ENCODE results near the gene RNASET2.

The RNASET2 gene, protein sequence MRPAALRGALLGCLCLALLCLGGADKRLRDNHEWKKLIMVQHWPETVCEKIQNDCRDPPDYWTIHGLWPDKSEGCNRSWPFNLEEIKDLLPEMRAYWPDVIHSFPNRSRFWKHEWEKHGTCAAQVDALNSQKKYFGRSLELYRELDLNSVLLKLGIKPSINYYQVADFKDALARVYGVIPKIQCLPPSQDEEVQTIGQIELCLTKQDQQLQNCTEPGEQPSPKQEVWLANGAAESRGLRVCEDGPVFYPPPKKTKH

DNA sequence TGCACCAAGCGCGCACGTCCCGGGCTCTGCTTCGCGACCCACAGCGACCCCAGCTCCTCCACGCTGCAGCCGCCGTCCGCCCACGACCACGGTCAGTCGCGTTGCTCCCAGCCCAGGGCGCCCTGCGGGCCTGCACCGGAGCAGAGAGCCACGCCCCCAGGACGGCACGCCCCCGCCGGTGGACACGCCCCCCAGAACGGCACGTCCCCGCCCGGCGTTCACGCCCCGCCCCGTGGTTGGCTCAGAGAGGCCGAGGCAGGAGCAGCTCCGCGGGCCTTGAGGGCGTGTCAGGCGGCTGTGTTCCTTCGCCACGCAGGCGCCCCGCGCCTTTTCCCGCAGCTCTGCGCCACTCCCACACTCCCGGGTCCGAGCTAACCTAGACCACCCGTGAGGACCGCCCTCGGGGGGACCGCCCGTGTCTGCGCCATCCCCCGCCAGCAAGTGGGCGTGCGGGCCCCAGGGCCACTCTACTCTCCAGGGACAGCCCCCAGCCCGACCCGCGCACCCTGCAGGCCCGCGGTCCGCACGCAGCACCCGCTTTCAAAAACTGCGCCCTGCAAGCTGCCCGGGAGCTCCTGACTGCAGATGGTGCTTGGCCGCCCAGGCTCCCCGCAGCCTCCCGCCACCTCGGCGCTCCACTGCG, at the start of gene RNASET2:
Gene RNASET2, minus strand, starts transcription at position 107 of the 643 bp plus-strand sequence. CDS start 368 bp downstream, outside the sequence.
- DNase-seq (ENCODE audit: low read depth in 2 of 2) = peak; percentile 99 to 100

DNA sequence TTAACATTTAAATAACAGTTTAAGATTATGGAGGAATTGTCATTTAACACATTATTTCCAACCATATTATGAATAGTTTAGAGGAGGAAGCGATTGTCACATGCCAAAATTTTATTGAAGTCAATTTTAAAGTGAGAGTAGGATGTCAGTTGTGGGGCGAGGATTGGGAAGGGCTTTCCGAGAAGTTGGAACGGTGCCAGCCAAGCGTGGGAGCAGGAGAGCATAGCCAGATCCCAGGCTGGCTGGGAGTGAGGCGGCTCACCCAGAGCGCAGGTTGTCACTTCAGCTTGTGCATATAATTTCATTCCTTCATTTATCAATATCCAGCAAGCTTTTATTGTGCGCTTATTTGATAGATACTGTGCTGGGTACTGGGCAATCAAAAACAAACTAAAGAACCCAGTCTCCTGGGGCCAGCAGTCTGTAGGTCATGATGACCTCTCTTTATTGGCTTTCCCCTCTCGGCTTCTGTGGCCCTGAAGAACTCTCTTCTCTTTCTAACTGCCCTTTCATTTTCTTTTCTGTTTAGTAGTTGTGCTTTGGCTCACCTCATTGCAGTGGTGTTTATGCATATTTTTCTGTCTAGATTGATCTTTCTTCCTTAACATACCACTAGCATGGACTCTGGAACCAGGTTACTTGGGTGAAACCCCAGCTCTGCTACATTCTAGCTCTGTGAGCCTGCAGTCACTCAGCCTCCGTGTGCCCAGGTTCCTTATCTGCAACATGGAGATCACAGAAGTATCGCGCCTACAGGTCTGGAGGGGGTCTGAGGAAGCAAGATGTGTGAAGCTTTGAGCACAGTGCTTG, 49.2 kb upstream of the RNASET2 start:
- DNase-seq (ENCODE audit: low read depth in 2 of 2) = no peak

DNA sequence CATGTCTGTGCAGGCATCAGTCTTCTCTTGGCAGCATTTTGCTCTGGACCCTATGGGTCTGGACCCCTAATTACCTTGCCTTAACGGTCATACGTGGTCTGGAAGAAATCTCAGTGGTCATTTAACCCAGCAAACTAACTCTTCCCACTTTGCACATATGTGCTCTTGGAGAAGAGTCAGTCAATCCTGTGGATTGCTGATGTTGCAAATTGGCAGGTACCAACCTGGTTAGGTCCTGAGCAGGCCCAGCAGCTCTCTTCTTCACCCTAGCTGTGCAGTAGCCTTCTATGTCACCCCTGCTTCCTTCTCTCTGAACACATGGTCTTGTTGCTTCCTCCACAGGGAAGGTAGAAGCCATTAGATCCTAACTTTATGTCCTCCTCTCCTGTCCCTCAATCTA, 44.4 kb upstream of the RNASET2 start:
- DNase-seq (ENCODE audit: low read depth in 2 of 2) = no peak

DNA sequence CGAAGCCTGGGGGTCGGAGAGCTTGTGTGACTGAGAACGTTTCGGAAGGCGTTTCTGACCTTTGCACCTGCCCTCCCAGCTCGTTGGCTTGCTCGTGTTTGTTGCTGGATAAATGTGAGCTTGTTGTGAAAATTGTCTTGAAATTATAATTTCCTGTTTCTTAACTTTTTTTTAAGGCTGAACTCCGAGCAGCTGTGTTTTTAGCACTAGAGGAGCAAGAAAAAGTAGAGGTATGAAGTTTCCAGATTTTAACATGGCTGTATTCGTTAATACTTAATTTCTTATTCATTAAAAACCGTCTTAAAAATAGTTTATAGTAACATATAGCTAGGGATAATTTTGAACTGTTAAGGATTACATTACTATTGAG, 43.5 kb upstream of the RNASET2 start:
- no peak for DNase-seq (ENCODE audit: low read depth in 2 of 2)

DNA sequence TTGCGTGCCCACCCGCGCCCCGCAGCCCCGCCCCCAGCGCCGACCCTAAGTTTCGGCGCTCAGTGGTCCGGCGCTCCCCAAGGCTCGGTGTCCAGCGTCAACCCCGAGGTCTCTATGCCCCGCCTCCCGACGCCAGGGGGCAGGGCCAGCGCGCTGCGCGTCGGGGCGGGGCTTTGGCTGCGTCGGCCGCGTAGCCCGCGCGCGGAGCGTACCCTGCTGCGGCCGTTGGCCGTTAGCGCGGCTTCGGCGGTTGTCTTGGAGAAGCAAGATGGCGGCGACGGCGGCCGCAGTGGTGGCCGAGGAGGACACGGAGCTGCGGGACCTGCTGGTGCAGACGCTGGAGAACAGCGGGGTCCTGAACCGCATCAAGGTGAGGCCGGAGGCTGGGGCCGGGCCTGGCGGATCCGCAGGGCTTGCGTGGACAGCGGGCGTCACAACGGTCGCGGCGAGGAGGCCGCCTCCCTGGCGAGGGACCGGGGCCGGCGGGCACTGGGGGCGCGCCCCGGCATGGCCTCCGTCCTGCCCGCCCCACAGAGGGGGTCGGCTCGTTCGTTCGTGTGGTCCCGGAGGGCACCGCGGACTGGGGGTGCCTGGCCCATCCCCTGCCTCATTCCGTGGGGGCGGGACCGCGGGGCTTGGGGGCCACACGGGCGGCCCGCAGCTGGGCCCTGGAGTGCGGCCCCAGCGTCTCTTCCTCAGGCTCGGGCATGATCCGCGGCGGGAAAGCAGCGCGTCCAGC, 43.0 kb upstream of the RNASET2 start, which contains the start of gene CEP43:
Gene CEP43, plus strand, starts transcription at position 253 of the 739 bp plus-strand sequence. Its CDS starts 16 bp downstream, at position 269.
- peak; percentile 79 to 84 for DNase-seq (ENCODE audit: low read depth in 2 of 2)

DNA sequence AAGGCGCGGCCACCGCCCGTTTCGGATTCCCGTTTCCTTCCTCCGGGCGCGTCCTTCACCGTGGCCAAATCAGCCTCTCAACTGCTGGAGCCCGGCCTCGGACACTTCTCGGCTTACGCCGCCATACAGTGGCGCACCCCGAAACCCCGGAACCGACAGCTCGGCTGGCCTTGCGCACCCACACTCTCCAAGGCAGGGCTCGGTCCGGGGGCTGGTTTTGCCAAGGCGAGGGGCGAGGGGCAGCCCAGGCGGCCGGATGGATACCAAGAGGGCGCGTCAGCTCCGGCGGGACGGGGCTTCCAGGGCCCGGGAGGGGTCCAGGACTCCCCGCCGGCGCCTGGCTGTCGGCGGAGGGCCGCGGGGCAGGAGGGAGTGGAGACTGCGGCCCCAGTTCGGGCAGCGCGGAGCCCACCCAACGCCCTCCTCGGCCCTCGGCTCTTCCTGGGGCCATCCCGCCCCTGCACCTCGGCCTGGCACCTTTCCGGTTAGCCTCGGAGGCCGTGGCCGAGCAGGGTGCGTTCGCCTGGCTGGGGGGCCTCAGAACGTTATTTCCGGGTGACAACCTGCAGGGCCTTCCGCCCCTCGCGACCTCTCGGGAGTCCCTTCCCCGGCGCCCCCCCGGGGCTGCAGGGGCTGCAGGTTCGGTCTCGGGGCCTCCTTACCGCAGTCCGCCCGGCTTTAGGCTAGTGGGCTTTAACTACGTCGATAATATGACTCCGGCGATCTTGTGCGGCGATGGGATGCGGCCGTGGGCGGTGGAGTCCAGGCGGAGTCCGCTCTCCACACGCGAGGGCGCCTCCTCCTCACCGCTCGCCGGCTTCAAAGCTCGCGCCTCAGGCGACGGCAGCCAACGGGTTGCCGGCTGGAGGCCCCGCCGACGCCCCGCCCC, 42.1 kb upstream of the RNASET2 start:
- DNase-seq (ENCODE audit: low read depth in 2 of 2) = peak in 1 of 2 donors; percentile 4

DNA sequence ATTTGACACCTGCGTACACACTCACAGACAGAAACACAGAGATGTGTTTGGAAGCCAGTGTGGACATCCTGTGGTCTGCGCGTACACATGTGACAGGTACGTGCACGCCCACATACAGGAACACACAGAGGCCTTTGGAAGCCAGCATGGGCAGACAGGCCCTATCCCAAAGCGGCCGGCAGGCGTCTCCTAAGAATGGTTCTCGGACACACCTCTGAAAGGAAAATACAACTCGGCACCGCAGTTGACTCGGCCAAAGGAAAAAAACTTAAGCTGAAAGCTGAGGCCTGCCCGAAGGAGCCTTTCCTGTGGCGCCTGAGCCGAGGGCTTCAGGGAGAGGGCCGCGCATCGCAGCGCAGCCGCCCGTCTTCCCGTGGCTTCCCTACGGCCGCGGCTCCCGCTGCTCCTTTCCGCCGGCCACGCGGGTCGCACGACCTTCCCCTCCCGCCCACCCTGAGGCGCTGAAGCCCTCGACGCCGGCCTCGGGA, 41.5 kb upstream of the RNASET2 start:
- DNase-seq (ENCODE audit: low read depth in 2 of 2) = peak; percentile 41 to 55

DNA sequence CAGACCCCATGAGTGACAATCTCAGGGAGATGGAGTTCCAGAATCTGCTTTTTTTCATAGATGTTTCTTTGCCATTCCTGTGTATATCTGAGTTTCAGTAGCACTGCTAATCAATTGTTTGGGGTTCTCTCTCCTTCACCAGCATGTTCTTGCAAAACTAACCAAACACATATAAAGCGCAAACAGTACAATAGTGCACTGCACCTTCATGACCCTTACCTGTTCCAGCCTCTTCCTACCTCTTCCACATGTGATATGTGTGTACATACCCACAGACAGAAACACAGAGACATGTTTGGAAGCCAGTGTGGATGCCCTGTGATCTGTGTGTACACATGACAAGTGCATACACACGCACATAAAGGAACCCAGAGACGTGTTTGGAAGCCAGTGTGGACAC, 41.0 kb upstream of the RNASET2 start:
- no peak for DNase-seq (ENCODE audit: low read depth in 2 of 2)

DNA sequence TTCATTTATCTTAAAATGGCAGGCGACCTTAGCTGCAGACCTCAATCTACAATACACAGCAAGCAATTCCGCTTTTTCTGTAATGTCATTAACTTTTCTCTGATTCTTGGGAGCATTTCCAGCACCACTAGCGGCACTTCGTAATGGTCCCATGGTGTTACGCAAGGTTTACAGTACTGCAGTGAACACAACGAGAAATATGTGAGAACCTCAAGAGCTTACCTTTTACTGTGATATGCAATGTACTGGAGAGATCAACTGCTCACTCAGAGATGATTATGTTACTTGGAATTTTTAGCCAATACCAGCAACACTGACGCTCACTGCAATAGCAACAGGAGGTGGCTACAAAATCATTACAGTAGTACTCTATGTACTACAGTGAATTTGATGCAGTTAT, 40.1 kb upstream of the RNASET2 start:
- DNase-seq (ENCODE audit: low read depth in 2 of 2) = no peak

DNA sequence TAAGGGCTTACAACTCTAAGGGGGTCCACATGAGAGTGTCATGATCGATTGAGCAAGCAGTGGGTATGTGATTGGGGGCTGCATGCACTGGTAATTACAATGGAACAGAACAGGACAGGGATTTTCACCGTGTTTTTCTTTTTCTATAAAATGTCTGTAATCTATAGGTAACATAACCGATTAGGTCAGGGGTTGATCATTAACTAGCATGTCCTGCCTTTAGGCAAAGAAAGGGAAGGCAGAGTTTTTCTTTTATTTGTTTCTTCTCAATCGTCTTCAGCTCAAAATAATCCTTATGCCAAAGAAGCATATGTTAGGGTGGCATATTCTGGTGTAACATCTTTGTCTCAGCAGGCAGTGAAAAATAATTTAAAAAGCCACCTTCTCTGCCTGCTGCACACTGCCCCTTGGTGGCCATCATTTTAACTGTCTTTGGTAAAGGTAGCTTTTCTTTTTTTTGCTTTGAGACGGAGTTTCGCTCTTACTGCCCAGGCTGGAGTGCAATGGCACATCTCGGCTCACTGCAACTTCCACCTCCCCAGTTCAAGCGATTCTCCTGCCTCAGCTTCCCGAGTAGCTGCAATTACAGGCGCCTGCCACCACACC, 33.2 kb upstream of the RNASET2 start:
- peak in 1 of 2 donors; percentile 15 for DNase-seq (ENCODE audit: low read depth in 2 of 2)

DNA sequence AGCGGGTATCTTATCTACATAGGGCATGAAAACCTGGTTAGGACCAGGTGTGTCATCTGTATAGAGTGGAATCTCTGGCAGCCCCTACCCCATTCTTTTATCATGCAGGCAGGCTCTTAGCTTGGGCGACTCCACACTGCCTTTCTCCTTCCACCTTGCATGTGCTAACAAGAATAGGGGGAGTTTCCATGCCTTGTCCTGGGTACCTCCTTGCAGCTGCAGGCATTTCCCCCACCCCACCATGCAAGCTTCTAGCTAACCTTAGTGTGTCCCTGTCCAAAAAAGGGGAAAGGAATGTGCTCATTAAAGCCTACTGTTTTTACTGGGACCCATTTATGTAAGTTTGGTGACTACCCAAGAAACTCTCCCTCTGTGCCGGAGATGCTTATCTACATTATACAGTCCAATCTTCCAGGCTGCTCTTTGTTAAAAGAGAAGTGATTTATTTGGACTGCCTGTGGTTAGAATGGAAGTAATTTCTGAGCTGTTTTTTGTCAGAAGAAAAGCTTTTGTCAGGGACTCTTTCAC, 32.4 kb upstream of the RNASET2 start:
- no peak for DNase-seq (ENCODE audit: low read depth in 2 of 2)

DNA sequence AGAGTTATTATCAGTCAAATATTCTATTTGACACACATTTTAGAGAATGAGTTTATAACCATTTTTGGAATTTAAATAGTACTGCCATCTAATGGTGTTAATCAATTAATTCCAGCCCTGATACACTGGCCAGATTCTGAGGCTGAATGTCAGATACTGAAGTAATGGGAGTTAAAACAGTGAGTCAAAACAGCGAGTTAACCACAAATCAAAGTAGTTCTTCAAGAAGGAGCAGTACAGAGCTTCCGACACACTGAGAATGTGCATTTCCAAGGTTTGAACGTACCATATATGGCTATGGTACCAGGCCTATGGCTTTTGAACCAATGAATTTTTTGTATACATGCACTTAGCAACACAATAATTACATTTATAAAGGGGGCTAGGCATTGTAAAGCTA, 31.6 kb upstream of the RNASET2 start:
- DNase-seq (ENCODE audit: low read depth in 2 of 2) = no peak

DNA sequence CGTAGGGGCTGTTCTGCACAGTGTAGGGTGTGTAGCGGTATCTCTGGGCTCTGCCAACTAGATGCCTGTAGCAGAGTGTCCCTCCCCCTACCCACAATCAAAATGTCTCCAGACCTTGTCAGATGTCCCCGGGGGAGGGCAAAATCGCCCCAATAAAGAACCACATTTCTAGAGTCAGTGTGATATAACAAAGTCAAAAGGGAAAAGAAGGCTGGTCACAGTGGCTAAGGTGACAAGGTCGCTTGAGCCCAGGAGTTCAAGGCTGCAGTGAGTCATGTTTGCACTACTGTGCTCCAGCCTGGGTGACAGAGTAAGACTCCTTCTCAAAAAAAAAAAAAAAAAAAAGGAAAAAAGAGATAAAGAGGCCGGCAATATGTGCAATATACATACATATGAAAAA, 31.1 kb upstream of the RNASET2 start:
- DNase-seq (ENCODE audit: low read depth in 2 of 2) = no peak

DNA sequence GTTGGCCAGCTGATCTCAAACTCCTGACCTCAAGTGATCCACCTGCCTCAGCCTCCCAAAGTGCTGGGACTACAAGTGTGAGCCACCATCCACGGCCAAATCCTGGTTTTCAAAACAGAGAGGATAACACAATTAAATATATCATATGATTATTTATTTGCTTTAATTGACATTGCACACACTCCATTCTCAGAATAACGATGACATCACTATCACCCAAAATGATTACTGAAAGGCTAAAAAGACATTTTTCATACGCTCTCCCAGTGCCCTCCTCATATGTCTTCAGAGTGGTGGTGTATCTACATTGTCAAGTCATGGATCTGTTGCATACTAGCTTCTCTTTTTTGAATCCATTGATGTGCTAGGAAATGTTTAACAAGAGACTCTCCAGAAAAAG, 24.4 kb upstream of the RNASET2 start:
- no peak for DNase-seq (ENCODE audit: low read depth in 2 of 2)

DNA sequence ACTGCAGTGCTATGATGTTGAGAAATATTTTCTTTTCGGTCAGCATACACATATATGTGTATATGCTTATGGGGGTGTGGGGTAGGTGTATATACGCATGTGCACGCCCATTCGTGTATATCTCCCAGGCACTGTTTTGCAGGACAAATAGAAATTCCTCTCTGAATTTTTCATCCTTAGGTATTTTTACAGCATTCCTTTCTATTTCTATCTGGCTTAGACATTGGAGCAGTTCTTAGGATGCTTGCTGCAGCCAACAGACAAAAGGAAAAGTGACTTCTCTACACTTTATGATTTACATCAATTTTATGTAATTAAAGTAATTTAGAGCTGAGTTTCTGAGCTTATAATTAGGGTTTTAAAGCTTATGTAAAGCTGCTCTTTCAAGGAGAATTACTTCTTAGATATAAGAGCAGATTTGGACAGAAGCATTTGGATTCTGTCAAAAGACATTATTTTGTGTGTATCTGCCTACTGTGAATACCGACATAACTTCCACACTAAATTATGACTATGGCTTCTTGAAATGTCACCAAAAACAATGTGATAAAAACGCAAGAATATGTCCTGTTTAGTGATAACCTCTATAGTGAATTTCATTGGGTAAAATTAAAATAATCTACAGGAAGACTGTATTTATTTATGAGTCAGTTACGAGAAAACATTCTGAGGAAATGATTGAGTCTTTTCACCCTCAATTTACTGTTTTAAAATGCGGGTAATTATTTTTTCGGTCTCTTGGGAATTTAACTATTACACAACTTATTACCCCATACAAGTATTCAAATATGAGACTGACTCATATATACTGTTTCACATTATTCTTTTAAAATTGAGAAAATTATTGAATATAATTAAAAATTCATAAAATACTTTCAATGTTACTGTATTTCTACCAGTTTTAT, 21.5 kb upstream of the RNASET2 start:
- DNase-seq (ENCODE audit: low read depth in 2 of 2) = no peak

DNA sequence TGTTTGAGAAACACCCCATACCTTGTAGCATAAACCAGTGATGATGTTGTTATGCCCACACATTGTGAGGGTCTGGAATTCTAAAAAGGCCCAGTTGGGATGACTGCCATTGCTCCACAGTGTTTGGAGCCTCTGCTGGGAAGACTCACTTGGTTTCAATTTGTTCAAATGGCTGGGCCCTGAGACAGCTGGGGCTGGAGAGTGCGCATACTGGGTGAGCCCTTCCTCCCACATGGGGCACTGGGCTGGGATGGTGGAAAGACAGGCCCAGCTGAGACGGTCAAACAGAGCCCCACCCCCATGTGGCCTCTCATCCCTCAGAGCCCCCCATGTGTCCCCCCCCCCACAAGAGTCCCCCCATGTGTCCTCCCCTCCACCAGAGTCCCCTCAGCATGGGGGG, 20.3 kb upstream of the RNASET2 start:
- DNase-seq (ENCODE audit: low read depth in 2 of 2) = no peak

DNA sequence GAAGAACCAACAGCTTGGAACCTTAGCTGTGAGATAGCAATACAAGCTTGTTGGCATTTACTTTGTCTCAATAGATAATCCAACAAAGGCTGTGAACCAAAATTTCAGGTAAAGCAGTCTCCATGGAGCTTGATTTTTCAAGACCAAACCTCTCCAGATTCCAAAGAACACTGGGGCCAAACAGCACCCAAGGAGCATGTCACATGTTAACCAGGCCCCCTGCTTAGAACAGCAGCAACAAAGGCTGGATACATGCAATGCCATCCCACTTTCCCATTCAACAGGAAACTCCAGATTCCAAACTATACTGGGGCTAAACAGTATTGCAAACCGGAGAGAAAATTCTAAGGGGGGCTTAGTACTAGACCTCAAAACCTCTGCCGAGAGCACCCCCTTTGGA, 15.8 kb upstream of the RNASET2 start:
- DNase-seq (ENCODE audit: low read depth in 2 of 2) = no peak

DNA sequence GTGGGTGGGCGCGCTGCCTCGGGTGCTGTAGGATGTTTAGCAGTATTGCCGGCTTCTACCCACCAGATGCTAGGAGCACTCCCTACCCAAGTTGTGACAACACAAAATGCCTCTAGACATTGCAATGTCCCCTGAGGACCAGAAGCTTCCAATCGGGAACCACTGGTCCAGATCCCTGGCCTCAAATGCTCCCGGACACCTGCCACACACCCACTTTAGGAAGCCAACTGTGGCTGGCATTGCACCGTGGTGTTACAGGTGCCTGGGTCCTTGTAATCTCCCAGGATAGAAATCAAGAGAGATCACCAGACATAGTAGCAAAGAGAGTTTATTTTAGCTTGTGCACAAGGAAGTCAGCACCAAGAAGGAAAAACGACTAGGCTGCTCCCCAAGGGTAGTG, 14.9 kb upstream of the RNASET2 start:
- DNase-seq (ENCODE audit: low read depth in 2 of 2) = no peak

DNA sequence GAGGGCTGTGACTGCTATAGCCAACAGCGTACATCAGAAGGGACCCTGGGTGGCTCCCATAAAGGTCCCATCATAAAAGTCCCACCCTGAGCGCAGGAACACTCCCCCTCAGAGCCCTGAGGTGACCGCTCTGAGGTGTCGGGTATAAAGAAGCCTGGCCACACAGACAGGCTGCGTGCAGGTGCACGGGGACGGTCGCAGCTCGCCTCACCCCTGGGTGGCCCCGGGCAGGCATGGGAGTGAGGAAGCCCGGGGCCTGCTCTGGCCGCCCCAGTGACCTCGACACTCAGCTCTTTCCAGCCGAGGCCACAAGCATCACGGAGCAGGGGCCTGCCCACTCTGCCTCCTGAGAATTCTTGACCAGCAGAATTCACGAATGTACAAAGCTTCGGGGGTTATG, 14.4 kb upstream of the RNASET2 start:
- no peak for DNase-seq (ENCODE audit: low read depth in 2 of 2)
